Body of pancreas (tissue), 4 donors: ENCODE results near the gene PGK1. TPM values are rescaled to one million over a fixed set of nuclear protein-coding genes. Genes with fewer than 3 reads are reported as not detected.

ENCODE experiments used
- ATAC-seq: fragments of 150-250 bp; one replicate; pipeline ENCODE4 v1.9.1; 2016
- DNase-seq, 4 donors: peaks; one replicate each; pipeline ENCODE4 v3.0.0-alpha.2; 2019
- H3K27ac ChIP-seq, 4 donors: fragments of 200-600 bp; sonication (generic); 1 replicate in 3 of 4; 2 replicates in 1 of 4; pipeline versions ENCODE4 v1.5.1 to v1.6.1; 2016 to 2019; ENCODE audit warnings: mild to moderate bottlenecking in 1 of 4, mixed read lengths in 1 of 4, moderate library complexity in 1 of 4
- H3K27me3 ChIP-seq, 2 donors: fragments of 200-600 bp; sonication (generic); one replicate each; pipeline ENCODE4 v1.6.0; 2016; ENCODE audit warnings: mild to moderate bottlenecking in 1 of 2
- H3K36me3 ChIP-seq, 2 donors: fragments of 200-600 bp; sonication (generic); replicated peaks in 1 of 2; 2 replicates each; pipeline ENCODE4 v1.5.1; 2016; ENCODE audit warnings: low read depth in 2 of 2; ENCODE audit not compliant: insufficient read depth in 1 of 2
- H3K4me1 ChIP-seq: fragments of 200-600 bp; sonication (generic); one replicate; pipeline ENCODE4 v1.6.0; 2016
- H3K4me3 ChIP-seq, 2 donors: fragments of 200-600 bp; sonication (generic); 1 replicate in 1 of 2; 2 replicates in 1 of 2; pipeline ENCODE4 v1.5.1; 2016 to 2019
- H3K9me3 ChIP-seq, 3 donors: fragments of 200-600 bp; sonication (generic); 1 replicate in 2 of 3; 2 replicates in 1 of 3; pipeline ENCODE4 v1.5.1; 2016
- CTCF ChIP-seq, 7 experiments: fragments of 450-650 bp in 4 of 7; fragments of 200-600 bp in 3 of 7; sonication (generic) in 3 of 7; IDR thresholded peaks; one replicate each; pipeline ENCODE4 v1.5.1; 2016 to 2019; ENCODE audit warnings: antibody characterized with exemption in 7 of 7
- POLR2A ChIP-seq, 3 donors: fragments of 450-650 bp; IDR thresholded peaks; one replicate each; pipeline ENCODE4 v1.6.1; 2016; ENCODE audit warnings: antibody characterized with exemption in 3 of 3, mild to moderate bottlenecking in 2 of 3
- WGBS, 2 donors: methylation state at CpG; one replicate each; pipeline ENCODE4 v1.1.5; 2017; 5-methylcytosine and 5-hydroxymethylcytosine counted together
- intact Hi-C: fragments of 100-400 bp; cut with DNase I; formaldehyde crosslinking; loops from one replicate; pipeline ENCODE4 v1.15.1; 2023
- total RNA-seq, 2 donors: library from RNA; depleted of rRNA; stranded (reverse); fragments of >200 nt; gene quantifications; one replicate each; pipeline ENCODE4 v1.1.0, GENCODE V29; 2016

Gene PGK1
- total RNA-seq, 2 donors from 2014 or later, result 46.7 to 79.4 TPM

- Histone ChIP-seq H3K27me3 (no peaks in the 10 kb centered on the region), H3K36me3 (no peaks in the 10 kb centered on the region), H3K9me3 (no peaks in the 10 kb centered on the region), H3K4me3 (peak overlapping the region; percentile 13 to 67), H3K27ac (peak overlapping the region; percentile 68 to 97 (median 84)), H3K4me1 (peaks cover 42% of the 10 kb centered on the region)
- 0% methylated on average over 9 to 25 of the region's 27 CpGs for WGBS, 2 donors
- DNase-seq, result peak; percentile 51 to 72 (median 64)
- peak; percentile 54 for ATAC-seq
- TF ChIP-seq CTCF (IDR thresholded peaks at IDR 0.05), result no peak
- no peak for TF ChIP-seq POLR2A (IDR thresholded peaks at IDR 0.05)
- intact Hi-C loops, result no loop called here
Observed at GRCh38 chrX:78104447-78105176, 564 bp downstream of the PGK1 start.

DNA sequence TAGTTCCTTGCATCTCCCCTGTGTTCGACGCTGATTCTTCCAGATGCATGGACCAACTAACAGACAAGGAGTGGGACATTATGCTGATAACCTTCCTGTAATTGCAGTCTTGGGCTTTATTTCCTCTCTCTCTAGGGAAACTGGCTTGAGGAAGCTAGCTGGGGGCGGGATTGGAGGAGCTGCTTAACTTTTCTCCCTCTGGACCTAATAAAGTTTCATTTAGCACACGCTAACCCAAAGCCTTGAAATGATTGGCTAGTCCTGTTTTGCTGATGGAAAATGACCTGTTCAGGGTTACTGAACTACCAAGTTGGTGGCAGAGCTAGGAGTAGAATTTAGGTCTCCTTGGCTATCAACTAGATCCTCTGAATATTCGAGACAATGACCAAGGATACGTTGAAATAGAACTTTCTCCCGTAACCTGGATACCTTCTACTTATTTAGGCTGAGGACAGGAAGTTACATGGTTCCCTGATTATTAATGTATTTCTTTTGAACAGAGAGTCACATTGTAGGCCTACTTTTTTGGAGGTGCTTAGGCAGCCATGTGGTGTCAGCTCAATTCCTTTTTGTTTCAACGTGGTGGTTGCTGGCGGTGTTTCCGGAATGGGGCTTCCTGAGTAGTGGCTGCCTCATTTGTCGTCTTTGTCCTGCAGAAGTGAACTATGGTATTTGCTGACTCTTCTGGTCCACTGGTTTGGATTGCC lies 2.0 kb downstream of the PGK1 start:
- ATAC-seq (no peak), DNase-seq (no peak)
- TF ChIP-seq POLR2A (IDR thresholded peaks at IDR 0.05), result no peak
- no peak for TF ChIP-seq CTCF (IDR thresholded peaks at IDR 0.05)
- intact Hi-C loops, result no loop called here
- WGBS, 2 donors, result 43 to 57% methylated on average over 10 to 11 of the region's 11 CpGs
- H3K4me3 ChIP-seq, result no peak overlapping the region
- H3K9me3 ChIP-seq, result no peaks in the 10 kb centered on the region
- no peaks in the 10 kb centered on the region for H3K36me3 ChIP-seq
- peak overlapping the region in 1 of 4 donors; percentile 97 for H3K27ac ChIP-seq
- H3K27me3 ChIP-seq, result no peaks in the 10 kb centered on the region
- H3K4me1 ChIP-seq, result peaks cover 43% of the 10 kb centered on the region

DNA sequence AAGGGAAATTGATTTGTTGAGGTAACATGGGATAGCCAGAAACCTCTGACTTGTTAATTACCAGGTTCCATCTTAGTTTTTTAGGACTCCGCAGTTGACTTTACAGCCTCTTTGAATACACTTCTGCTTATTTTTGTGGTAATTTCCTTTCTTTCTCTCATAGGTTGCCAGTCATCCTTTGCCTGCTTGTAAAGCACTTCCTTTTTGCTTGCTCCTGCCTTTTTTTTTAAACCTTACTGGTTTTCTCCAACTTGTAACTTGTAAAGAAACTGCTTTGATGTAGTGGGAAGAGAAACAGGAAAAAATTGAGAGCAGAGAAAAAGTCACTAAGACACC lies 2.6 kb downstream of the PGK1 start:
- peak overlapping the region in 1 of 4 donors; percentile 97 for H3K27ac ChIP-seq
- ATAC-seq (no peak), DNase-seq (no peak)
- peaks cover 48% of the 10 kb centered on the region for H3K4me1 ChIP-seq
- H3K36me3 ChIP-seq, result no peaks in the 10 kb centered on the region
- H3K4me3 ChIP-seq, result no peak overlapping the region
- WGBS, 2 donors, result 80 to 85% methylated on average over 1 of the region's 1 CpG
- intact Hi-C loops, result no loop called here
- no peaks in the 10 kb centered on the region for H3K9me3 ChIP-seq
- no peaks in the 10 kb centered on the region for H3K27me3 ChIP-seq
- TF ChIP-seq POLR2A (IDR thresholded peaks at IDR 0.05) (no peak), CTCF (IDR thresholded peaks at IDR 0.05) (no peak)

- no peak for DNase-seq
- Histone ChIP-seq H3K9me3 (no peaks in the 10 kb centered on the region), H3K4me3 (no peak overlapping the region), H3K27ac (no peak overlapping the region), H3K4me1 (peaks cover 43% of the 10 kb centered on the region), H3K27me3 (no peaks in the 10 kb centered on the region), H3K36me3 (no peaks in the 10 kb centered on the region)
- intact Hi-C loops, result no loop called here
- no peak for ATAC-seq
- 68 to 95% methylated on average over 2 of the region's 2 CpGs for WGBS, 2 donors
- TF ChIP-seq CTCF (IDR thresholded peaks at IDR 0.05) (no peak), POLR2A (IDR thresholded peaks at IDR 0.05) (no peak)
Observed at GRCh38 chrX:78109458-78109857, 5.4 kb downstream of the PGK1 start.
